GM19438 (cell line): ENCODE results near the gene ANAPC1.
"Not testable (repeated sequence)": the region's sequence is repeated elsewhere in the genome, so short reads cannot be mapped to it uniquely, and the experiment has no call there.

ENCODE experiments used
- ATAC-seq: cut with Tn5 transposase; IDR thresholded peaks from one replicate; pipeline ENCODE4 v1.9.1; 2021; ENCODE audit warnings: low read depth; ENCODE audit not compliant: unreplicated experiment

ANAPC1 gene, protein sequence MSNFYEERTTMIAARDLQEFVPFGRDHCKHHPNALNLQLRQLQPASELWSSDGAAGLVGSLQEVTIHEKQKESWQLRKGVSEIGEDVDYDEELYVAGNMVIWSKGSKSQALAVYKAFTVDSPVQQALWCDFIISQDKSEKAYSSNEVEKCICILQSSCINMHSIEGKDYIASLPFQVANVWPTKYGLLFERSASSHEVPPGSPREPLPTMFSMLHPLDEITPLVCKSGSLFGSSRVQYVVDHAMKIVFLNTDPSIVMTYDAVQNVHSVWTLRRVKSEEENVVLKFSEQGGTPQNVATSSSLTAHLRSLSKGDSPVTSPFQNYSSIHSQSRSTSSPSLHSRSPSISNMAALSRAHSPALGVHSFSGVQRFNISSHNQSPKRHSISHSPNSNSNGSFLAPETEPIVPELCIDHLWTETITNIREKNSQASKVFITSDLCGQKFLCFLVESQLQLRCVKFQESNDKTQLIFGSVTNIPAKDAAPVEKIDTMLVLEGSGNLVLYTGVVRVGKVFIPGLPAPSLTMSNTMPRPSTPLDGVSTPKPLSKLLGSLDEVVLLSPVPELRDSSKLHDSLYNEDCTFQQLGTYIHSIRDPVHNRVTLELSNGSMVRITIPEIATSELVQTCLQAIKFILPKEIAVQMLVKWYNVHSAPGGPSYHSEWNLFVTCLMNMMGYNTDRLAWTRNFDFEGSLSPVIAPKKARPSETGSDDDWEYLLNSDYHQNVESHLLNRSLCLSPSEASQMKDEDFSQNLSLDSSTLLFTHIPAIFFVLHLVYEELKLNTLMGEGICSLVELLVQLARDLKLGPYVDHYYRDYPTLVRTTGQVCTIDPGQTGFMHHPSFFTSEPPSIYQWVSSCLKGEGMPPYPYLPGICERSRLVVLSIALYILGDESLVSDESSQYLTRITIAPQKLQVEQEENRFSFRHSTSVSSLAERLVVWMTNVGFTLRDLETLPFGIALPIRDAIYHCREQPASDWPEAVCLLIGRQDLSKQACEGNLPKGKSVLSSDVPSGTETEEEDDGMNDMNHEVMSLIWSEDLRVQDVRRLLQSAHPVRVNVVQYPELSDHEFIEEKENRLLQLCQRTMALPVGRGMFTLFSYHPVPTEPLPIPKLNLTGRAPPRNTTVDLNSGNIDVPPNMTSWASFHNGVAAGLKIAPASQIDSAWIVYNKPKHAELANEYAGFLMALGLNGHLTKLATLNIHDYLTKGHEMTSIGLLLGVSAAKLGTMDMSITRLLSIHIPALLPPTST (N-terminal part only)

DNA sequence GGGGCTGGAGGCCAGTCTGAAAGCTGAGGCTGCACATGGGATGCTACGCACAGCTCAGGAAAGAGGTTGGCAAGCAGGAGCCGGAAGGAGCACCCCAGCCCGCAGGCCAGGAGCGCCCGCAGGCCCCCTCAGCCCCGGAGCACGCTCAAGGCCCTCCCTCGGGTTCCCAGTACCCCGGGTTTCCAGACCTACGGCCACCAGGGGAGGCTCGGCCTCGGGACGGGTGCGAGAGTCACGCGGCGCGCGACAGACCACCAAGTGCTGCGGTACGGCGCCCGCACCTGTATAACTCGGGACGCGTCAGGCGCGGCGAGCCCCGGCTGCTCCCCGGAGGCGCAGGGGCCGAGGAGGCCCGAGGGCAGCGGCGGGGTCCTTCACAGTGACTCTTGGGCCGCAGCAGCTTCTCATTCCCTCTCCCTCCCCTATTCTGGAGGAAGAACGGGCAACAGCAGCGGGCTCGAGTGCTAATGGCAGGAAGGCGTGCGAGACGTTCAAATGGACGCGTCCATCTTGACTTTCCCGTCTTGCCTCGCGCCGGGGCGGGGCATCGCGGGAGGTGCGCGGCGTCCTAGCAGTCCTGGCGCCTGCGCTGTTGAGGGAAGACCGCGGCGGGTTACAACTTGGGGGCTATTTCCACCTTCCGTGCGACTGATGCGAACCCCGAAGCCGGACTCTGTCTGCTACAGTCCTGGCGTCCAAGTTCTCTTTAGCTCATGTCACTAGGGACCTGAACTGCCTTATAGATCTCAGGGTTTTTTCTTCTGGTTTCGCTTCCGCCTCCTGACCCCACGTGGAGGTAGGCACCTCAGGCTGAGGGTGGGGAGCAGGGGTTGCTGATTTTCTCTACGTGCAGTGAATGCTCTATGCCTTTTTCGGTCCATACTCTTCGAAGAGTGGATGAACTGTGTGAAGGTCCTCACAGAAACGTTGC lies at the start of gene ANAPC1:
Gene ANAPC1, minus strand, starts transcription at position 533 of the 931 bp plus-strand sequence. CDS start 3,368 bp downstream, outside the sequence.
- peak; percentile 84 for ATAC-seq

DNA sequence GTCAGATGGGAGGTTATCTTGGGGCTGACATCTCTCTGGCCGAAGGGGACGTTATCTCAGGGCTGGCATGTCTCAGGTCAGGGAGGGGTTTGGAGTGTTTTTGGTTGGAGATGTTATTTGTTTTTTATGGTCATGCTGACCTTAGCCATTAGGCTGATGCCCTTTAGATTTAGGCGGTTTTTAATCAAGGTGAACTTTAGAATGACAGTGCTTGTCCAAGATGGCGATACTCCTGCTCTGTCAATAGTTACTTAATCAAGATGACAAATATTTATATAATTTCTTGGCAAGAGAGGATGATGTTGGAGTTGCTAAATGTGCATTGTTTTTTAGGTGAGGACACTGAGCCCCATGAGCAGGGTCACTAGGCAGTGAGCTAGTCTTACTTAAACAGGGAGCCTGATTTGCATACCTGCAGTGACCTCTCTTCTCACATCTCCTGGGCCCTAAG lies 48.9 kb upstream of the ANAPC1 start:
- ATAC-seq, result no peak

DNA sequence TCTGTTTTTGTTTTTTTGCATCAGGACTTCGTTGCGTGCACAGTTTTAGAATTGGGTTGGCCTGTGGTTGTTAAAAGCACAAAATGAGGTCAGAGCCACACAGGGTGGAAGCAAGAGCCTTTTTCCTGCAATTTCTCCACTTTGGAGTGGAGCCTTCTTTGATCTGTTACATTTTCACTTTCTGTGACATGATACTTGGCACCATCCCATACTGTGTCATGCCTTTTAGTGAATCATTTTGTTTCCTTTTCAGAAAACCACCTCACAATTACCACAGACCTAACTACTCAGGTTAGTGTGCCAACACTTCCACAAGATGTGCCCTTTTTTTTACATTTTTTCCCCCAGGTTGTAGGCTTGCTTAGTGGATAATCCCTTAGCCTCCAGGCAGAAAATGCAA lies 46.9 kb upstream of the ANAPC1 start:
- no peak for ATAC-seq

DNA sequence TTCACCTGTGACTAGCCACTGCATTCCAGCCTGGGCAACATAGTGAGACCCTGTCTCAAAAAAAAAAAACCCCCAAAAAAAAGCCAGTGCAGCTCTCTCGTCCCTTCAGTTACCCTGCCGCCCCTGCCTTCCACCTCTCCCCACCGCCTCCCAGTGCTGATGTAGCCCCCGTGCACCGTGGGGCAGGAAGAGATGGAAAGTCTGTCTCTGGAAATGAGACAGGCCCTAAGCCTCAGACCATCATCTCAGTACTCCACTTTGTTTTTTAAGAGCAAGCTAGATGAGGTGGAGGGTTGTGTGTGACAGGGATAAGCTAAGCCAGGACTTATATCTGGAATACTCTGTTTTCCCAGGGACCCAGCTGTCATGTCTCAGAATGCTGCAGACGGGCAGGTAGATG lies 46.4 kb upstream of the ANAPC1 start:
- no peak for ATAC-seq

DNA sequence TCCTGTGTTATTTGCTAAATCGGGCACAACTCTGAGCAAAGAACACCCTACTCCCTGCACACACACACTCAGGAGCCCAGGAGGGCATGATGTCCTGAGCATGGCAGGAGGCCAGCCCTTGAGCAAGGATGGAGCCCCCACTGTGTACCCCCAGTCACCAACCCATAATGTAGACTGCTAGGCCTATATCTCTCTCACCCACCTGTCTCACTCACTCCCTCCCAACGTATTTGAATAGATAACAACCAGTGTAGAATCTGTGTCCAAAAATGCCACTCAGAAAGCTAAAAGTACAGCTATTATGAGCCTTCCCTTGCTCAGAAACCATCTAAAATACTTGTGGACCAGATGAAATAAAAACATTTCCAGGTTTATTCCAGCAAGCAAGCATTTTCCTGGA lies 43.7 kb upstream of the ANAPC1 start:
- ATAC-seq, result no peak

DNA sequence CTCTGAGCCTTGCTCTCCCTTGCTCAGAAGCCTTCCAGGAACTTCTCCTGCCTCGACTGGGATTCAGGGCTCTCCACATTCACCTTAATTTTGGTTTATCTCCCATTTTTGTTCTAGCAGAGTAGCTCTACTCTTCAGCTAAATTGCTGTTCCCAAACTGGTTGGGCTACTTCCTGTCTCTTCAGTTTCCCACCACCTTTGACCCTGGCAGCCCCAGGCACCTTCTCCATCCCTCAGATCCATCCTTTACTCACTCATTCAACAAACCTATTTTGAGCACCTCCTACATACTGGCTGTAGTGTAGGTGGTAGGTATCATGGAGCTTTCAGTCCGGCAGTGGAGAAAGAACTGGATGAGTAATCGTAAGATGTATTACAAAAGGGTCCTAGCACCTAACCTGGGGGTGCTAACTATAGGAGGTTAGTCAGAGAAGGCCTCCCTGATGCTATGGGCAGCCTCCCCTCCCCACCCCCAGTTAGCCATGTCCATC lies 40.7 kb upstream of the ANAPC1 start:
- ATAC-seq, result no peak

DNA sequence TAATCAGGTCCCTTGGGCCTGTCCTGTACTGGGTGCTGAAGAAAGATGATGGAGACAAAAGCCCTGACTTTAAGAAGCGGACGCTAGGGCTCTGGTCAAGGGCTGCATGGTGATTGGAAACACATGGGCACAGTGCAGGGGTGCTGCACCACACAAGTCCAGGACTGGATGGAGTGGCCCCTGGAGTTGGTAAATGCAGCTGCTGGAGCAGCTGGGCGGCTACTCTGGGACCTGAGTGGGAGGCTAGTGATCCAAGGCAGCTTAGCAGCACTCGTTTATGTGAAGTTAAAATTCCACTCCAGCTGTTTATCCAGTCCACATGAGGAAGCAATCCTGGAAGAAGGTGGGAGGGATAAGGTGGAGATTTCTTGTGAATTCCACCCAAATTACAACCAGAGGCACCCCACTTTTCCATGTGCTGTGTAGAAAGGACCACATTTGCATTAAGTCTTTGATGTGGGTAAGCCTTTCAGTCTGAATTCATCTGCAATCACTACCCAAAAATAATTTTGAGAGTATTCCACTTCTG lies 39.3 kb upstream of the ANAPC1 start:
- ATAC-seq, result no peak

DNA sequence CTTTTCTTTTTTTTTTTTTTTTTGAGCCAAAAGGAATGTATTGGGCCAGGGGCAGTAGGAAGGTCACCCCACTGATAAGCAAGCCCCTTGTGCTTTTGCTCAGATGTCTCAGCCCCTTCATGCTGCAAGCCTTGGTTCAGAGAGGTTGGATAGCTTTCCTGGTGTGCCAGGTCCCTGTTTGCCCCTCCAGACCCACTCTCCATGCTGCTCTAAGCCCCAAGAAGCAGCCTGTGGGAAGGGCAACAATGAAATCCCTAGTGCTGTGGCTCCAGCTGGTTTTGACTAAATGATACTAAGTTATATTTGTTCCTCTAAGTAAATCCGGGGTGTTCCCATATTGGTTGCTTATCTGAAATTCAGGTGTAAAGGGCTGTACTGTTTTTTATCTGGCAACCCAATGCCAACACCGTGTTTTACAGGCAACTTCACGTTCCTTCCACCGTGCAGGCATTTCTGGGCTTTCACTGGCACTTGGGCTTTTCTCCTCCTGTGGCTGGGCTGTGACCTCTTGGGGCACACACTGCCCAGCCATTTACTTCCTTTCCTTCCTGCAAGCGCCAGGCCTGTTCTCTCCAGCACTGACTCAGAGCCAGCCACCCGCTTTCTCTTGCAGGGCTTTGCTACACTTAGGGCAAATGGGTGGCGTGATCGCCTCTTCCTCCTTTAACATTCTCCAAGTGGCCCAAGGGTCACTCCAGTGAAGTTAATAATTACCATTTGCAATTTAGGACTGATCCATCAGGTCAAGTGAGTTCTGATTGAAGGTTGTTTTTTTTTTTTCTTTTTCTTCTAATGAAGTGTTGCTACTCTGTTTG lies 36.0 kb upstream of the ANAPC1 start:
- ATAC-seq, result no peak

DNA sequence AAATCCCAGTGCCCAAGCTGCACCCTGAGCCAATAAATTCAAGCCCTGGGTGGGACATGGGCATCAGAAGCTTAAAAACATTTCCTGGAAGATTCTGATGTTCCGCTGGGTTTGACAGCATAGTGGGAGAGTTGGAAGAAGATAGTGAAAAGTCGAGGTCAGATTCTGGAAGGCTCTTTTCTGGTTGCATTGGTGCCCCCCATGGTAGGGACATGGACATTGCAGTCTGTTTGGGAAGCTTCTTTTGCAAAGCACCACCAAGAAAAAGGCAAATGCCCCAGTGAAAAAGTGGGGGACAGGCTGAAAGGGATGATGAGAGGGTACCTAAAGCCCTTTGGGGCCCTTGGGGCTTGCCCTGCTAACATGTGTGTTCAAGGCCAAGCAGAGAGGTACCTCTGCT lies 35.4 kb upstream of the ANAPC1 start:
- ATAC-seq, result no peak

DNA sequence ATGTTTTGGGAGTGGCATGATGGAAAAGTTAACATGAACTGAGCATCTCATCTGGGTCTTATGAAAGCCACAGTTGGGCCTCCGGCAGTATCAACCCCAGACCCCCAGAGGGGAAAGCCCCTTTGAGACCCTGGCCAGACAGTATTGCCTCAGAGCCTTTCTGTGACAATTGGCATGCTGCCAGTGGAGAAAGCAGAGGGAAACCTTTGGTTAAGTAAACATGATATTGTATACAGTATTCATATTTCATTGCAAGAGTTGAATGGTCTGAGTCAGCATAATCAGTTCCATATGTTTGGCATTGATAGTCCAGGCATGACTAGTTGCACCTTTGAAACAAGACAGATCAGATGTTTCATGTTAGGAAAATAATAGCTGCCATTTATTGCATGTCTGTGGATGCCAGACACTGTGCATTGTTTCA lies 34.4 kb upstream of the ANAPC1 start:
- no peak for ATAC-seq

DNA sequence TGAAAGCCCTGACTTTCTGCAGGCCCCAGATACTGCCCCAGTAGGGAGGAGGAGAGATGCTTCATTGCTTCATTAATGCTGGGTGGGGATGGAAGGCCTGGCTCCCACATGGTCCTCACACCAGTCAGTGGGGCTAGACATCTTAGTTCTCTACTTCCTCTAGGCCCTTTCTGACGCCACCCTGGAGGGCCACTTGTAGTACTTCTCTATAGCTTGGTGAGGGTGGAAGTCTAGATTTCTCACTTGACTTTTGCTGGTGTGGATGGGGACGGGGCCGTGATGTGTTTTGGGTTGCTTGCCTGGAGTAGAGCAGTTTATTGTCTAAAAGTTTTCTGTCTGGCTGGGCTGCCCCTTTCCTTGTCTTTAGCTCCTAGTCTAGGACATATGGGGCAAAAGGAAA lies 33.1 kb upstream of the ANAPC1 start:
- ATAC-seq, result no peak

DNA sequence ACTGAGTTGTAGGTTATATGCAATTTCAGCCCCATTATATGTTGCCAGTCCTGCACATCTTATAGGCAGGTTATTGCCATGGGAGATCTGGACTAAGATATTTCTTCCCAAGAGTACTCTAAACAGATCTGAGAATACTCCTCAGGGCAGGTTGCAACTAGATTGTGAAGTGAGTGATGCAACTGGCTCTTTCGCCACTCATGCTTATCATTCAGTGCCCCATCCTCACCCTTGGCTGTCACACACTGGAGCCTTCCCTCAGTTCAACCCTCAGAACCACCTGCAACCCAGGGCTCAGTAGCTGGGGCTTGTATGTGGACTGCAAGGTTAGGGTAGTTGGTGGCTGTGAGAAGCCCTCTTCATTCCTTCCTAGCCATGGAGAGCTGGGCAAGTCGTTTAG lies 28.6 kb upstream of the ANAPC1 start:
- no peak for ATAC-seq

DNA sequence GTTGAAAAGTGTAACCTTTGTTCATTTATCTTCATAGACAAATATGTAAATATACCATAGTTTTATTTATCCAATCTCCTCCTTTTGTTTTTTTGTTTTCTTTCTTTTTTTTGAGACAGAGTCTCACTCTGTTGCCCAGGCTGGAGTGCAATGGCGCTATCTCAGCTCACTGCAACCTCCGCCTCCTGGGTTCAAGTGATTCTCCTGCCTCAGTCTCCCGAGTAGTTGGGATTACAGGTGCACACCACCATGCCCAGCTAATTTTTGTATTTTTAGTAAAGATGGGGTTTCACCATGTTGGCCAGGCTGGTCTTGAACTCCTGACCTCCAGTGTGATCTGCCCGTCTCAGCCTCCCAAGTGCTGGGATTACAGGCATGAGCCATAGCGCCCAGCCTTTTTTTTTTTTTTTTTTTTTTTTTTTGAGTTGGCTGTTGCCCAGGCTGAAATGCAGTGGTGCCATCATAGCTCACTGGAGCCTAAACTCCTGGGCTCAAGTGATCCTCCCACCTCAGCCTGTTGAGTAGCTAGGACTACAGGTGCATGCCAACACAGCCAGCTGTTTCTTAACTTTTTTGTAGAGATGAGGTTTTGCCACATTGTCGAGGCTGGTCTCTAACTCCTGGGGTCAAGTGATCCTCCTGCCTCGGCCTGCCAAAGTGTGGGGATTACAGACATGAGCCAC lies 27.4 kb upstream of the ANAPC1 start:
- ATAC-seq, result not testable (repeated sequence)

DNA sequence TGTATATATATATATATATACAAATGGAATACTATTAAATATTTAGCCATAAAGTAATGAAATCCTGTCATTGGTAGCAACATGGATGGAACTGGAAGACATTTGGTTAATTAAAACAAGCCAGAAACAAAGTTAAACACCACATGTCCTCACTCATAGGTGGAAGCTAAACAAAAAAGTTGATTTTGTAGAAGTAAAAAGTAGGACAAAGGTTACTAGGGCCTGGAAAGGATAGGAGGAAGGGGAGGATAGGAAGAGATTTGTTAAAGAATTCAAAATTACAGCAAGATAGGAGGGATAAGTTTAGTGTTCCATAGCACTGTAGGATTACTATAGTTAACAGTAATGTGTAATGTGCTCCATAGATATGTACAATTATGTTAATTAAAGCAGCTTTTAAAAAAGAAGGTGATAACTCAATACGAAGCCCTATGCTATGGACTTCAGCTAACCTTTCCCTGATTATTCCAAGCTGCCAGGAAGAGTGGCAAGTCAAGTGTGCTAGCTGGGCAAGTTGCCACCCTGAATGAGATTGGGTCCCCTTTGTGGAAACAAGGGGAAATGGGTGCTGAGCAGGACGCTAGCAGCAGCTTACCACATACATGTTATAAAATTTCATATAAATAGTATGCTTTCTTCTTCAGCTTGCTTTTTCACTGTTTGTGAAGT lies 26.8 kb upstream of the ANAPC1 start:
- ATAC-seq, result no peak

DNA sequence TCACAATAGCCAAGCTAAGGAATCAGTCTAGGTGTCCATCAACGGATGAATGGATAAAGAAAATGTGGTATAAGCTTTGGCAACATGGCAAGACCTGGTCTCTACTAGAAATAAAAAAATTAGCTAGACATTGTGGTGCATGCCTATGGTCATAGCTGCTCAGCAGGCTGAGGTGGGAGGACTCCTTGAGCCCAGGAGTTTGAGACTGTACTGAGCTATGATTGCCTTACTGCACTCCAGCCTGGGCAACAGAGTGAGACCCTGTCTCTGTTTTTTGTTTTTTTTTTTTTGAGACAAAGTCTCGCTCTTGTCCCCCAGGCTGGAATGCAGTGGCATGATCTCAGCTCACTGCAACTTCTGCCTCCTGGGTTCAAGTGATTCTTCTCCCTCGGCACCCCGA lies 26.0 kb upstream of the ANAPC1 start:
- not testable (repeated sequence) for ATAC-seq

DNA sequence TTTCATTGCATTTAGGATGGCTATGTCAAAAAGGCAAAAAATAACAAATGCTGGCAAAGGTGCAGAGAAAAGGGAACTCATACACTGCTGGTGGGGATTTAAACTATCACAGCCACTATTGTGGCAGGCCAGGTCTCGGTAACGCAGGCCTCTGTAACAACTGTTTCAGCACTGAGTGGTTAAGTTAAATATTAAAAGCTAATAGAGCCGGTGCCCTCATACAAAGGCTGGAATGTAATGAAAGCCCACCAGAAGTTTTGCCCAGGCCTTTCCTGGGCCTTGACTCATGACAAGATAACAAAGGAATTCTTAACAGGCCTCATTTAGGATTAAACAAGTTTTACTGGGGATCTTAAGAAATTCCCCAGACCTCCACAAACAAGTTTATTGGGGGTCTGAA lies 25.1 kb upstream of the ANAPC1 start:
- ATAC-seq, result no peak

DNA sequence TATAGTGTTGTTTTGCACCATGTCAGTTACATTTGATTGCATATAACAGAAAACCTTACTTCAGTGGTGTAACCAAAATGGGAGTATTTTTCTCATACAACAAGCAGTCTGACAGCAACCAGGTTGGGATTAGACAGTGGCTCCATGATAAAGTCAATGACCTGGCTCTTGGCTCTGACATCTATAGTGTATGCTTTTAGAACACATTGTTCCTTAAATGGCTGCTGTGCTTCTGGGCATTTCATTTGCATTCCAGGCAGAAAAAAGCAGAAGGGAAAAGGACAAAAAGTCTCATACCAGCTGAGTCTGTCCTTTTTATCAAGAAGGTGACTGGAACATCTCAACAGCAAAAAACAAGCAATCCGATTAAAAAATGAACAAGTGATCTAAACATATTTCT lies 24.6 kb upstream of the ANAPC1 start:
- no peak for ATAC-seq
